HG02870 (cell line): ENCODE measurements around the gene KREMEN2.
"Not testable (repeated sequence)": the region's sequence is repeated elsewhere in the genome, so short reads cannot be mapped to it uniquely, and the experiment has no call there.

Experiments used
- ATAC-seq: cut with Tn5 transposase; IDR thresholded peaks from one replicate; pipeline ENCODE4 v1.9.1; 2021; ENCODE audit warnings: mild to moderate bottlenecking, moderate library complexity; ENCODE audit not compliant: unreplicated experiment

The KREMEN2 gene

DNA sequence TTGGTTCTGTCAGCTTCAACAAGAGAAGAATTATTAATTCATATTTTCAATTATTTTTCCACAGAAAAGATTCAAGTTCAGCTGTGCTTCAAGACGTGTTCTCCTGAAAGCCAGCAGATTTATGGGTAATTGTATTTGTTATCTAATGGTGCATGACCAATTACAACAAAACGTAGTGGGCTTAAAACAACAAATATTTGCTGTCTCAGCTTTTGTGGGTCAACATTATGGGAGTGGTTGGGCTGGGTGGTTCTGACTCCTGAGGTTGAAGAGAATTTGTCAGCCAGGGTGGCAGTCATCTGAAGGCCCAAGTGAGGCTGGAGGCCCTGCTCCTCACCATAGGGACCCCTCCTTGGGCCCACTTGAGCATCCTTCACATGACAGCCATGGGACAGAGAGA lies 24.1 kb upstream of the KREMEN2 start:
- ATAC-seq: no peak

DNA sequence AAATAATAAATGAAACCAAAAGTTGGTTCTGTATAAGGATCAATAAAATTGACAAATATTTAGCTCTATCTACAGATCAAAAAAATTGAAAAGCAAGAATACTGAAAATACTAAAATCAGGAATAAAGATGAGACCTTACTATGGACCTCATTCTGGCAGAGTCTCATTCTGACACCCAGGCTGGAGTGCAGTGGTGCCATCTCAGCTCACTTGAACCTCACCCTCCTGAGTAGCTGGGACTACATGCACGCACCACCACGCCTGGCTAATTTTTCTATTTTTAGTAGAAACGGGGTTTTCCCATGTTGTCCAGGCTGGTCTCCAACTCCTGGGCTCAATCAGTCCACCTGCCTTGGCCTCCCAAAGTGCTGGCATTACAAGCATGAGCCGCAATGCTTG lies 22.0 kb upstream of the KREMEN2 start:
- ATAC-seq: no peak

DNA sequence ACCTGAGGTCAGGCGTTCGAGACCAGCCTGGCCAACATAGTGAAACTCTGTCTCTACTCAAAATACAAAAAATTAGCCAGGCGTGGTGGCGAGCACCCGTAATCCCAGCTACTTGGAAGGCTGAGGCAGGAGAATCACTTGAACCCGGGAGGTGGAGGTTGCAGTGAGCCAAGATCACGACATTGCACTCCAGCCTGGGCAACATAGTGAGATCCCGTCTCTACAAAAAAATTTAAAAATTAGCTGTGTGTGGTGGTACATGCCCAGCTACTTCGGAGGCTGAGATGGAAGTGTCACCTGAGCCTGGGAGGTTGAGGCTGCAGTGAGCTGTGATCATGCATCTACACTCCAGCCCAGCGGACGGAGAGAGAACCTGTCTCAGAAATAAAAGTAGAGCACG lies 20.4 kb upstream of the KREMEN2 start:
- not testable (repeated sequence) for ATAC-seq

DNA sequence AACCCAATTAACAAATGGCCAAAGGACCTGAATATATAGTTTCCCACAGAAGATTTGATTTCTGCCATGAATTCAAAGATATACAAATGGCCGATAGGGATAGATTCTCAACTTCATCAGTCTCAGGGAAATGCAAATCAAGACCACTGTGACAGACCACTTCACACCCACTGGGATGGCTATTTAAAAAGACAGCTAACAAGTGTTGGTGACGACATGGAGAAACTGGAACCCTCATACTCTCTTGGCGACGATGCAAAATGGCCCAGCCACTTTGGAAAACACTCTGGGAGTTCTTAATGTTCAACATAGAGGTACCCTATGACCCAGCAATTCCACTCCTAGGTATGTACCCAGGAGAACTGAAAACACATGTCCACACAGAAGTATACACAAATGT lies 17.4 kb upstream of the KREMEN2 start:
- ATAC-seq: no peak

GRCh38 chr16:2948807-2949704 lies 15.0 kb upstream of the KREMEN2 start:
- ATAC-seq: no peak

GRCh38 chr16:2949705-2950352 lies 14.2 kb upstream of the KREMEN2 start:
- ATAC-seq: no peak

DNA sequence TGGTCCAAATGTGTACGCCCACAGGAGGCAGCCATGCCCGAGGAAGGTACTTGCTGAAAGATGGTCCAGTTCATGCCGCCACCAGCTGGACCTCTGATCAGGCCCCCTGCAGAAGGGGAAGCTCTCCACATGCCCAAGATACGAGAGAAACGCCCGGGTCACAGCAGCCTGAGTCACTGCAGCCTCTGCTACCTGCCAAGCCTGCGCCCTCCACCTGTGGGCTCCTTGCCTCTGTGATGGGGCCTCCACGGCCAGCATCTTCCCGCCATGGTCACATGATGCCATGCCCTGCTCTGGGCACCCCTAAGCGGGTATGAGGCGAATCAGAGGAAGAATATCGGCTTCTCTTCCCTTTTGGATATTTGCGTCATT lies 13.7 kb upstream of the KREMEN2 start:
- ATAC-seq: no peak

- ATAC-seq: no peak
These were observed 13.3 kb upstream of the KREMEN2 start for GRCh38 chr16:2950773-2951172.

DNA sequence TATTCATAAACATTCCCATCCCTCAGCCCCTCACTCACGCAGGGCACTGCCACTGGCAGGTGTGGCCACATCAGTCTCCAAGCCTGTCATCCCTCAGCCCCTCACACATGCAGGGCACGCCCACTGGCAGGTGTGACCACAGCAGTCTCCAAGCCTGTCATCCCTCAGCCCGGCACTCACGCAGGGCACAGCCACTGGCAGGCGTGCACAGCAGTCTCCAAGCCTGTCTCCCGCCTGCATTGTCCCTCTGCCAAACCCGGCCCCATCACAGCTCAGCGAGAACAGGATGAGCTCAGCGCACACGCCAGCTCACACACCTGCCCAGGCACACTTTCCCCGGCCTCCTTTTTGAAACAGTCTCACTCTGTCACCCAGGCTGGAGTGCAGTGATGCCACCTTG lies 11.4 kb upstream of the KREMEN2 start:
- ATAC-seq: no peak

GRCh38 chr16:2953706-2954627 lies 10.1 kb upstream of the KREMEN2 start:
- no peak for ATAC-seq

DNA sequence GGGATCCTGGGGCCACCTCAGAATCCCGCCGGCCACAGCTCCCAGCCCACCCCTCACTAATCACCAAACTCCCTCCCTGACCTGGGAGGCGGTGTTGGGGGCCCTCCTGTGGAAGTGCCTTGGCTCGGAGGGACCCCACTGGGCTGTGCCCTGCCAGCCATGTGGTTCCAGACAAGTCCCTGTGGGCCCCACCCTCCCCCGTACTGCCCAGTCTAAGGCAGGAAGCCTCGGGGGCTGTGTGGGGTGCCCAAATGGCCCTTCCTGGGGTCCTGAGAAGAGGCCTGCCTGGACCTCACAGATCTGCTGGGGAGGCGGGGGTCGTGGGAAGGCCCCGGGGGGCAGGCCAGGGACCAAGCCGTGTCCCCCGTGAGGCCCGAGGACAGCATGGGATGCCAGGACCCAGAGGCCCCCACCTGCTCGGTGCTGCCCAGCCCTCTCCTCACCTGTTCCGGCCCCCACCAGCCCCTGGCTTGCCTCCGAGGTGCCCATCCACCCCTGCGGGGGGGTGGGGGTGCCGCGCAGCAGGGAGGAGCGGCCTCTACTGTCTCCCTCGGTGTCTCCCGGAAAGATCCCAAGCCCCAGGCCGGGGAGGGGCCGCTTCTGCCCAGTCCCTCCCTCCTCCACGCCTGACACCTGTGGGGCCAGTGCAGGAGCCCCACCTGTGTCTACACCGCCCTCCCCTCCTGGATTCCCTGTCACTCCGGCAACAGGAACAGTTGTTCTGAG lies 9.3 kb upstream of the KREMEN2 start:
- no peak for ATAC-seq

GRCh38 chr16:2955438-2955778 lies 8.7 kb upstream of the KREMEN2 start:
- ATAC-seq: no peak

DNA sequence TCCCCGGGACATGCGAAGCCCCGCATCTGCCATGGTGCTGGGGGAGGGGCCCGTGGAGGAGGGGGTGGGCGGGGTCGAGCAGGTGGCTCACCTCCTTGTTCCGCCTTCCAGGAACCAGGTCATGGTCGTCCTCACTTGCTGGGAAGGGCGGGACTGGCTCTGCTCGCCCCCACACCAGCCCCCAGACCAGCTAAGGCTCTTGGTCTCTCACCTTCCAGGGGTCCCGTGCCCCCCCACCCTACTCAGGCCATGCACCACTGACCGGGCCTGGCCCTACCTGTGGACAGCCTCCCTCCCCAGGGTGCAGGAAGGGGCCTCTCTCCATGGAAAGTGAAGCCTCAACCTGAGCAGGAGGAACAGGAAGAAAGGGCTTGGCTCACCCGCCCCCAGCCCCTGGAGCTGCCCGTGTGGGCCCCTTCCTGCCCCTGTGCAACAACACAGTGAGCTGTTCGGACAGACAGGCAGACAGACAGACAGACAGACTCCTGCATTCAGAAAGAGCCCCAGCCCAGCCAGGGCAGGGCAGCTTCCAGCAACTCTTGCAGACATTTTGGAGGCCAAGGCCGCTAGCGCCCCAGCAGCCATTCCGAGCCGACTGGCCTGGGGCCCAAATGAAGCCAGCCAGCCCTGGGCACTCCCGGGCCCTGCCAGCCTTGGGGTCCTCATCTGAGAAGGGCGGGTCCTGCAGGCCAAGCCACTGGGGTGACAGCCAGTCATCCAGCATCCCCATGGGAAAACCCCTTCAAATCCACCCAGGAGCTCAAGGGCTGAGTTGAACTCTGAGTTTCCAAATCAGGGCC lies 8.1 kb upstream of the KREMEN2 start:
- ATAC-seq: no peak

DNA sequence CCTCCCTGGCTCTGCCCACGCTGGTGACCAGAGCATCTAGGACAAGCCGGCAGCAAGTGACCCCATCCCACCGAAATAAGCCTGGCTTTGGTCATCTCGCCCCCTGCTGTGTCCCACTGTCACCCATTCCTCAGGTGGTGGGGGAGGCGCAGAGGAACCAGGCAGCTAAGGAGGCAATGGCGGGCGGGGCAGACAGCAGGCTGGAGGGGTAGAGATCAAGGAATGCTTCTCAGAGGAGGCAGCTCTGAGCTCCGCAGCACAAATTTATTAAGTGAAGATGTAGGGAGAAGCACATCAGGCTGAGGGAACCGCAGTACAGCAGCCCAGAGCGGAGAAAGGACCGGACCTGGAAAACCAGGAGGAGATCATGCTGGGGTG lies 7.5 kb upstream of the KREMEN2 start:
- ATAC-seq: no peak

DNA sequence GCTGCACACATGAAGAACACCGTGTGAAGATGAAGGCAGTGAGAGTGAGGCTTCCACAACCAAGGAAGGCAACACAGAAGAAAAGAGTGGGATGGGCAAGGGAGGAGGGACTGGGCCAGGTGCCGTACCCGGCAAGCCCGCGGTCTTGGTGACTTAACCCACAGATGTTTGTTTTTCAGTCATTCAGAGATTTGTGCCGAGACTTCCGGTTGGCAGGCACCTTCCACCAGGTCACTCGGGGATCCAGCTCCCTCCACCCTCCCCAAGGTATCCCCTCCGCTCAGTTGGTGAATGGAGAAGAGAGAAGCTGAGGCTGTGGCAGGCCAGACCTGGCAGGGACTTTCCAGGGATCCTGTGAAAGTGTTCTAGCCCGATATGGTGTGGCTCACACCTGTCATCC lies 4.9 kb upstream of the KREMEN2 start:
- no peak for ATAC-seq

- ATAC-seq: no peak
These were observed 3.7 kb upstream of the KREMEN2 start for GRCh38 chr16:2960183-2961010.

GRCh38 chr16:2962334-2963073 lies 1.6 kb upstream of the KREMEN2 start:
- ATAC-seq: no peak

GRCh38 chr16:2963074-2963722 lies 877 bp upstream of the KREMEN2 start:
- no peak for ATAC-seq
